Left lung (tissue), 10 donors: ENCODE results near the gene HOXA7. TPM values are rescaled to one million over a fixed set of nuclear protein-coding genes. Genes with fewer than 3 reads are reported as not detected.

Source experiments
- ATAC-seq: fragments of 200-7000 bp; cut with Tn5 transposase; one replicate; pipeline ENCODE4 v1.9.1; 2020; ENCODE audit warnings: moderate library complexity
- DNase-seq, 4 donors: peaks; one replicate each; pipeline ENCODE4 v3.0.0-alpha.2; 2013 to 2020
- H3K27ac ChIP-seq, 2 donors: fragments of 200-600 bp; sonication (generic) in 1 of 2; one replicate each; pipeline versions ENCODE4 v1.5.0 to v1.8.0; 2020 to 2021
- H3K27me3 ChIP-seq, 2 donors: fragments of 200-600 bp; sonication (generic) in 1 of 2; one replicate each; pipeline versions ENCODE4 v1.5.0 to v1.8.0; 2020 to 2021
- H3K36me3 ChIP-seq, 2 donors: fragments of 200-600 bp; sonication (generic) in 1 of 2; one replicate each; pipeline versions ENCODE4 v1.5.0 to v1.8.0; 2020 to 2021
- H3K4me1 ChIP-seq, 2 donors: fragments of 200-600 bp; one replicate each; pipeline ENCODE4 v1.8.0; 2021
- H3K4me3 ChIP-seq, 2 donors: fragments of 200-600 bp; sonication (generic) in 1 of 2; one replicate each; pipeline versions ENCODE4 v1.5.0 to v1.8.0; 2020 to 2021; ENCODE audit warnings: mild to moderate bottlenecking in 1 of 2
- H3K9me3 ChIP-seq, 2 donors: fragments of 200-600 bp; sonication (generic) in 1 of 2; one replicate each; pipeline versions ENCODE4 v1.5.0 to v1.8.0; 2020 to 2021
- intact Hi-C, 2 donors: fragments of 100-400 bp; cut with DNase I; formaldehyde crosslinking; loops; one replicate each; pipeline versions ENCODE4 v1.11.2 to v1.14.2; 2022
- polyA plus RNA-seq, 6 donors: library from polyadenylated mRNA; unstranded; fragments of 120-200 nt; gene quantifications; one replicate each; pipeline ENCODE4 v1.2.1, GENCODE V29; 2013; ENCODE audit not compliant: insufficient read length in 6 of 6
- total RNA-seq, 2 donors: library from RNA; stranded (reverse); fragmentation: NEBNext Ultra II Directional; extraction: Animal tissue kit (Norgen Biotek cat#: 25700); gene quantifications; one replicate each; pipeline ENCODE4 v1.2.1, GENCODE V29; 2021
- TF ChIP-seq, protein P1 (sequence below), 2 donors: fragments of 200-600 bp; sonication (generic) in 1 of 2; IDR thresholded peaks; one replicate each; pipeline versions ENCODE4 v1.5.0 to v1.8.0; 2021; ENCODE audit warnings: antibody characterized with exemption in 2 of 2
- donor health status: DM: no; HTN: yes; CAD: no.
- donor health status: DM: no; HTN: no; CAD: no.

Gene HOXA7
- total and polyA plus RNA-seq, 8 donors = 1.3 to 6.4 (median 4.9) TPM

- Histone ChIP-seq H3K4me1 (peaks cover 6 to 9% of the 10 kb centered on the region in 2 donors), H3K27me3 (peaks cover 6 to 85% of the 10 kb centered on the region in 2 donors), H3K27ac (peak overlapping the region; percentile 73 to 86), H3K9me3 (no peaks in the 10 kb centered on the region), H3K4me3 (peak overlapping the region; percentile 33 to 41), H3K36me3 (no peaks in the 10 kb centered on the region)
- TF ChIP-seq, protein P1, sequence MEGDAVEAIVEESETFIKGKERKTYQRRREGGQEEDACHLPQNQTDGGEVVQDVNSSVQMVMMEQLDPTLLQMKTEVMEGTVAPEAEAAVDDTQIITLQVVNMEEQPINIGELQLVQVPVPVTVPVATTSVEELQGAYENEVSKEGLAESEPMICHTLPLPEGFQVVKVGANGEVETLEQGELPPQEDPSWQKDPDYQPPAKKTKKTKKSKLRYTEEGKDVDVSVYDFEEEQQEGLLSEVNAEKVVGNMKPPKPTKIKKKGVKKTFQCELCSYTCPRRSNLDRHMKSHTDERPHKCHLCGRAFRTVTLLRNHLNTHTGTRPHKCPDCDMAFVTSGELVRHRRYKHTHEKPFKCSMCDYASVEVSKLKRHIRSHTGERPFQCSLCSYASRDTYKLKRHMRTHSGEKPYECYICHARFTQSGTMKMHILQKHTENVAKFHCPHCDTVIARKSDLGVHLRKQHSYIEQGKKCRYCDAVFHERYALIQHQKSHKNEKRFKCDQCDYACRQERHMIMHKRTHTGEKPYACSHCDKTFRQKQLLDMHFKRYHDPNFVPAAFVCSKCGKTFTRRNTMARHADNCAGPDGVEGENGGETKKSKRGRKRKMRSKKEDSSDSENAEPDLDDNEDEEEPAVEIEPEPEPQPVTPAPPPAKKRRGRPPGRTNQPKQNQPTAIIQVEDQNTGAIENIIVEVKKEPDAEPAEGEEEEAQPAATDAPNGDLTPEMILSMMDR (IDR thresholded peaks at IDR 0.05) = no peak
- intact Hi-C loops = no loop called here
- peak in 1 of 4 donors; percentile 32 for DNase-seq
- ATAC-seq = peak; percentile 3
Measured at GRCh38 chr7:27117887-27118491, 38.5 kb downstream of the HOXA7 start.

DNA sequence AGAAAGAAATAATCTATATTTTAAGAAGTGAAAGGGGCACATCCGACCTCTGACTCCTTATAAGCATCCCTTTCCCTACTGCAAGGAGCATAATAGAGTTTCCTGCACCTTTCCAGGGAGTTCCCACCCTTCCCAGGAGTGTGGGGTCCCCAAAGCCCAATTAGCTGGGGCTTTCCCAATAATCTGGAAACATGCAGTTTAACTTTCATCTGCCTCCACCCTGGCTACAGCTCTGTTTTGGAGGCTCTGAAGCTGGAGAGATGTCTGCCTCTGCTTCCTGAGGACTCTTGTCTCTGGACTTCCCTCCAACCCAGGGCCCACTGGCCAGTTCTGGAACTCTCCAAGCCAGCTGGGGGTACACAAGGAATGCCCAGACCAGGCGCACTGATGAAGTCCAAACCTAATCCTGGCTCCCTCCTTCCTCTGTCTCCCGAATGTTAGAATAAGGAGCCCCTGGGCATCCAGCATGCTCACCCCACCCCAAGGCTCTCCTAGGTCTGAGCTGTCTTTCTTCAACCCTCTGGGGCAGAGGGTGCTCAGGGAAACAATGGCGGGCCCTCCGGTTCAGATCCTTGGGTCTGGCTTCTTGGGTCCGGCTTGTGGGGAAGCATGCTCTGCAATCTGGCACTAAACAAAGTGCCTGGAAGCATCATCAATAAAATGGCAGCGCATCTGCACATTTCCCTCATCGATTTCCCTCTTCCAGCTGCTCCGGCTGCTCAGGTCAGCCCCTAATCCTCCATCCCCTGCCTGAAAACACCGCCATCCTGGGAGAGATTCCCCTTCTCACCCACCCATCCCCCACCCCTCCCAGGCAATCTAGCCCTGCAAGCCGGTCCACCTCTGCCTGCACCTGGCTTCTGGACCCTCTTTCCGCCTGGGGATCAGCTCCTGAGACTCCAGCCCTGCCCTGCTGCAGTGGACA lies 39.3 kb downstream of the HOXA7 start:
- TF ChIP-seq, protein P1 (IDR thresholded peaks at IDR 0.05) = no peak
- Histone ChIP-seq H3K27me3 (peaks cover 6 to 81% of the 10 kb centered on the region in 2 donors), H3K36me3 (no peaks in the 10 kb centered on the region), H3K4me1 (peaks cover 4 to 6% of the 10 kb centered on the region in 2 donors), H3K4me3 (peak overlapping the region; percentile 33 to 41), H3K27ac (peak overlapping the region; percentile 73 to 86), H3K9me3 (no peaks in the 10 kb centered on the region)
- DNase-seq (peak in 1 of 4 donors; percentile 49), ATAC-seq (no peak)
- intact Hi-C loops = no loop called here

GRCh38 chr7:27116031-27116961 lies 40.2 kb downstream of the HOXA7 start:
- ATAC-seq (no peak), DNase-seq (peak in 1 of 4 donors; percentile 54)
- peak overlapping the region; percentile 73 to 86 for H3K27ac ChIP-seq
- H3K4me1 ChIP-seq = peaks cover 4 to 6% of the 10 kb centered on the region in 2 donors
- intact Hi-C loops = no loop called here
- H3K4me3 ChIP-seq = peak overlapping the region; percentile 33 to 41
- TF ChIP-seq, protein P1 (IDR thresholded peaks at IDR 0.05) = no peak
- no peaks in the 10 kb centered on the region for H3K9me3 ChIP-seq
- H3K27me3 ChIP-seq = peaks cover 6 to 78% of the 10 kb centered on the region in 2 donors
- no peaks in the 10 kb centered on the region for H3K36me3 ChIP-seq

GRCh38 chr7:27115221-27116026 lies 41.1 kb downstream of the HOXA7 start:
- peak in 1 of 4 donors; percentile 66 for DNase-seq

More at GRCh38 chr7:27115221-27116026, 41.1 kb downstream of the HOXA7 start:
- peak overlapping the region; percentile 73 to 86 for H3K27ac ChIP-seq
- no peaks in the 10 kb centered on the region for H3K9me3 ChIP-seq
- H3K4me3 ChIP-seq = peak overlapping the region; percentile 33 to 41
- no peak for ATAC-seq
- peaks cover 6 to 9% of the 10 kb centered on the region in 2 donors for H3K4me1 ChIP-seq
- H3K27me3 ChIP-seq = peaks cover 6 to 81% of the 10 kb centered on the region in 2 donors
- TF ChIP-seq, protein P1 (IDR thresholded peaks at IDR 0.05) = no peak
- intact Hi-C loops = no loop called here
- no peaks in the 10 kb centered on the region for H3K36me3 ChIP-seq
